HEK293T (cell line): ENCODE results near the gene ARHGEF28.

ENCODE experiments used
- CTCF ChIA-PET: fragments of 350-600 bp; formaldehyde crosslinking; extraction: SDS; loops from one replicate; lab custom pipeline; 2021; ENCODE audit warnings: antibody characterized with exemption, inconsistent platforms; lab: Yijun Ruan, JAX
- POLR2A ChIA-PET: fragments of 350-600 bp; formaldehyde crosslinking; extraction: SDS; loops from one replicate; lab custom pipeline; 2020; ENCODE audit warnings: antibody characterized with exemption, inconsistent platforms; lab: Yijun Ruan, JAX
- DNase-seq: peaks from one replicate; pipeline ENCODE4 v3.0.0; 2012; ENCODE audit warnings: mixed read lengths; ENCODE audit errors: extremely low spot score
- ARNT ChIP-seq: fragments of 450-650 bp; IDR thresholded peaks from 2 replicates; pipeline ENCODE4 v1.6.1; 2017; ENCODE audit warnings: mild to moderate bottlenecking
- BHLHE40 ChIP-seq: fragments of 450-650 bp; IDR thresholded peaks from 2 replicates; pipeline ENCODE4 v1.6.1; 2016; ENCODE audit warnings: mild to moderate bottlenecking, moderate library complexity, borderline replicate concordance
- CTBP1 ChIP-seq: fragments of 450-650 bp; IDR thresholded peaks from 2 replicates; pipeline ENCODE4 v1.6.1; 2016; ENCODE audit warnings: borderline replicate concordance
- ELF4 ChIP-seq: fragments of 450-650 bp; IDR thresholded peaks from 2 replicates; pipeline ENCODE4 v1.6.1; 2017; ENCODE audit warnings: antibody characterized with exemption
- FOXA1 ChIP-seq: fragments of 450-650 bp; IDR thresholded peaks from 2 replicates; pipeline ENCODE4 v1.6.1; 2016; ENCODE audit warnings: mild to moderate bottlenecking
- FOXK2 ChIP-seq: fragments of 450-650 bp; IDR thresholded peaks from 2 replicates; pipeline ENCODE4 v1.6.1; 2016; ENCODE audit warnings: mild to moderate bottlenecking
- FOXM1 ChIP-seq: fragments of 450-650 bp; IDR thresholded peaks from 2 replicates; pipeline ENCODE4 v1.6.1; 2017; ENCODE audit warnings: mild to moderate bottlenecking, borderline replicate concordance
- HDGF ChIP-seq: fragments of 450-650 bp; IDR thresholded peaks from 2 replicates; pipeline ENCODE4 v1.6.1; 2017; ENCODE audit warnings: antibody characterized with exemption, borderline replicate concordance
- L3MBTL2 ChIP-seq: fragments of 450-650 bp; conservative IDR thresholded peaks from 2 replicates; pipeline ENCODE4 v1.6.1; 2016; ENCODE audit warnings: mild to moderate bottlenecking
- LEF1 ChIP-seq: fragments of 450-650 bp; IDR thresholded peaks from 2 replicates; pipeline ENCODE4 v1.6.1; 2017; ENCODE audit warnings: mild to moderate bottlenecking, borderline replicate concordance
- NFRKB ChIP-seq: fragments of 450-650 bp; IDR thresholded peaks from 2 replicates; pipeline ENCODE4 v1.6.1; 2016; ENCODE audit warnings: mild to moderate bottlenecking, moderate library complexity
- PKNOX1 ChIP-seq: fragments of 450-650 bp; IDR thresholded peaks from 2 replicates; pipeline ENCODE4 v1.6.1; 2016
- SP1 ChIP-seq: fragments of 450-650 bp; IDR thresholded peaks from 2 replicates; pipeline ENCODE4 v1.6.1; 2017
- SUZ12 ChIP-seq: fragments of 450-650 bp; IDR thresholded peaks from 2 replicates; pipeline ENCODE4 v1.6.1; 2016; ENCODE audit warnings: mild to moderate bottlenecking
- TARDBP ChIP-seq: fragments of 450-650 bp; IDR thresholded peaks from 2 replicates; pipeline ENCODE4 v1.6.1; 2016
- ZNF384 ChIP-seq: fragments of 450-650 bp; IDR thresholded peaks from 2 replicates; pipeline ENCODE4 v1.6.1; 2016

ARHGEF28 gene

GRCh38 chr5:73625944-73626811 is at the start of gene ARHGEF28:
Gene ARHGEF28 (plus strand): TSS chr5:73626196. CDS start chr5:73684852, 58,656 bp downstream.
- ChIA-PET POLR2A (no interaction called here), CTCF (no interaction called here)
- peak; percentile 36; the same call in 1 of the 2 replicates for TF ChIP-seq L3MBTL2
- no peak for TF ChIP-seq SUZ12
- DNase-seq = peak; percentile 61

- no peak for DNase-seq
- ChIA-PET POLR2A (no interaction called here), CTCF (no interaction called here)
- no peak for TF ChIP-seq SUZ12
- TF ChIP-seq SP1 = no peak
- TF ChIP-seq ARNT = no peak
- no peak for TF ChIP-seq ELF4
- no peak for TF ChIP-seq LEF1
- no peak for TF ChIP-seq FOXM1
- TF ChIP-seq PKNOX1 = no peak
- TF ChIP-seq FOXK2 = no peak
These were observed 43.5 kb upstream of the ARHGEF28 start for GRCh38 chr5:73582285-73583145.

- CTCF ChIA-PET = interaction anchor here (0.9 kb wide), 1 partner anchor 36 kb away, joined by 3 read pairs; no protein-coding TSS in a partner anchor
- TF ChIP-seq FOXK2 (no peak), TARDBP (no peak)
- no peak for DNase-seq
- POLR2A ChIA-PET = no interaction called here
These were observed 38.1 kb upstream of the ARHGEF28 start for GRCh38 chr5:73587923-73588322.

GRCh38 chr5:73591102-73591695 is 34.8 kb upstream of the ARHGEF28 start:
- DNase-seq = peak; percentile 62
- no peak for TF ChIP-seq ARNT
- TF ChIP-seq ZNF384 = no peak
- TF ChIP-seq FOXM1 = no peak
- no peak for TF ChIP-seq BHLHE40
- no peak for TF ChIP-seq SP1
- TF ChIP-seq FOXK2 = no peak
- TF ChIP-seq HDGF = no peak
- no peak for TF ChIP-seq NFRKB
- no peak for TF ChIP-seq FOXA1
- TF ChIP-seq LEF1 = no peak
- no peak for TF ChIP-seq CTBP1
- no peak for TF ChIP-seq TARDBP
- TF ChIP-seq L3MBTL2 = no peak
- no peak for TF ChIP-seq ELF4
- TF ChIP-seq SUZ12 = no peak
- CTCF ChIA-PET = interaction anchor here (0.6 to 3.1 kb wide), 12 partner anchors 40 to 1761 kb away, joined by 3 to 28 read pairs (median 4); no protein-coding TSS in a partner anchor
- POLR2A ChIA-PET = interaction anchor here (0.8 to 1.2 kb wide), 3 partner anchors 26 to 205 kb away, joined by 3 to 5 read pairs (median 4); partner anchors contain the start of gene ANKRA2

- DNase-seq = no peak
These were observed 34.1 kb upstream of the ARHGEF28 start for GRCh38 chr5:73591698-73592501.

More at GRCh38 chr5:73591698-73592501, 34.1 kb upstream of the ARHGEF28 start:
- CTCF ChIA-PET = interaction anchor here (0.6 to 3.1 kb wide), 5 partner anchors 46 to 201 kb away, joined by 3 to 28 read pairs (median 6); no protein-coding TSS in a partner anchor
- POLR2A ChIA-PET = interaction anchor here (0.8 to 1.2 kb wide), 2 partner anchors 27 to 195 kb away, joined by 3 to 5 read pairs; partner anchors contain the start of gene ANKRA2
- no peak for TF ChIP-seq BHLHE40
- no peak for TF ChIP-seq ELF4
- TF ChIP-seq FOXA1 = no peak
- TF ChIP-seq ZNF384 = no peak
- TF ChIP-seq PKNOX1 = no peak
- TF ChIP-seq FOXK2 = no peak
